Colonic mucosa (tissue), 4 donors: Measurements from ENCODE around the gene YIPF3. TPM values are rescaled to one million over a fixed set of nuclear protein-coding genes. Genes with fewer than 3 reads are reported as not detected.

Experiments
- DNase-seq: peaks from one replicate; pipeline ENCODE4 v3.0.0-alpha.2; 2020
- H3K27ac ChIP-seq: fragments of 200-600 bp; one replicate; pipeline ENCODE4 v1.8.0; 2021
- H3K27me3 ChIP-seq: fragments of 200-600 bp; one replicate; pipeline ENCODE4 v1.8.0; 2021
- H3K36me3 ChIP-seq: fragments of 200-600 bp; one replicate; pipeline ENCODE4 v1.8.0; 2021
- H3K4me1 ChIP-seq: fragments of 200-600 bp; one replicate; pipeline ENCODE4 v1.8.0; 2021; ENCODE audit warnings: mild to moderate bottlenecking
- H3K4me3 ChIP-seq: fragments of 200-600 bp; one replicate; pipeline ENCODE4 v1.8.0; 2021
- H3K9ac ChIP-seq, 2 donors: one replicate each; pipeline ENCODE4 v1.7.0; 2013; ENCODE audit warnings: control low read depth in 2 of 2, low read depth in 2 of 2, low read length in 2 of 2
- H3K9me3 ChIP-seq: fragments of 200-600 bp; one replicate; pipeline ENCODE4 v1.8.0; 2021
- CTCF ChIP-seq: fragments of 200-600 bp; IDR thresholded peaks from one replicate; pipeline ENCODE4 v1.8.0; 2022; ENCODE audit warnings: antibody characterized with exemption, mild to moderate bottlenecking
- intact Hi-C: fragments of 100-400 bp; cut with DNase I; formaldehyde crosslinking; loops from one replicate; pipeline ENCODE4 v1.14.1; 2022
- total RNA-seq, 2 donors: library from RNA; stranded (reverse); fragmentation: NEBNext Ultra II Directional in 1 of 2; extraction: Animal tissue kit (Norgen Biotek cat#: 25700) in 1 of 2; gene quantifications; one replicate each; pipeline ENCODE4 v1.2.1, GENCODE V29; 2021
- donor health status: healthy.
- donor health status: DM: no; HTN: no; CAD: no.
- donor health status: DM: no; HTN: no; CAD: no.

Gene YIPF3
- total RNA-seq, 2 donors from 2014 or later: 121 to 129 TPM

- no peaks in the 10 kb centered on the region for H3K9me3 ChIP-seq
- H3K9ac ChIP-seq: peak overlapping the region; percentile 70 to 74
- no peaks in the 10 kb centered on the region for H3K4me1 ChIP-seq
- H3K27me3 ChIP-seq: no peaks in the 10 kb centered on the region
- no peaks in the 10 kb centered on the region for H3K36me3 ChIP-seq
- intact Hi-C loops: no loop called here
- TF ChIP-seq CTCF: no peak
- H3K27ac ChIP-seq: peak overlapping the region; percentile 72
- H3K4me3 ChIP-seq: peak overlapping the region; percentile 86
- no peak for DNase-seq
These were observed 38.7 kb downstream of the YIPF3 start for GRCh38 chr6:43478008-43478372.

GRCh38 chr6:43477235-43478007 lies 39.3 kb downstream of the YIPF3 start, which contains the start of gene TJAP1:
TJAP1 (plus strand) TSS chr6:43477570; CDS start chr6:43499002, 21,432 bp downstream.
- Histone ChIP-seq H3K4me1 (no peaks in the 10 kb centered on the region), H3K27ac (peak within 1 kb of the TSS; percentile 72), H3K4me3 (peak within 1 kb of the TSS; percentile 86), H3K36me3 (no peaks in the 10 kb centered on the region), H3K9me3 (no peaks in the 10 kb centered on the region), H3K27me3 (no peaks in the 10 kb centered on the region), H3K9ac (peak within 1 kb of the TSS; percentile 70 to 74)
- peak; percentile 98 for DNase-seq
- no peak for TF ChIP-seq CTCF
- intact Hi-C loops: no loop called here

- TF ChIP-seq CTCF: no peak
- Histone ChIP-seq H3K36me3 (no peaks in the 10 kb centered on the region), H3K9me3 (no peaks in the 10 kb centered on the region), H3K27ac (no peak overlapping the region), H3K27me3 (no peaks in the 10 kb centered on the region), H3K4me1 (no peaks in the 10 kb centered on the region), H3K4me3 (peak overlapping the region; percentile 86), H3K9ac (no peak overlapping the region)
- DNase-seq: no peak
- intact Hi-C loops: no loop called here
These were observed 40.0 kb downstream of the YIPF3 start for GRCh38 chr6:43476746-43477145.

- Histone ChIP-seq H3K27me3 (no peaks in the 10 kb centered on the region), H3K27ac (no peak overlapping the region), H3K4me1 (no peaks in the 10 kb centered on the region), H3K36me3 (no peaks in the 10 kb centered on the region), H3K9me3 (no peaks in the 10 kb centered on the region), H3K4me3 (no peak overlapping the region), H3K9ac (no peak overlapping the region)
- TF ChIP-seq CTCF: no peak
- DNase-seq: no peak
- intact Hi-C loops: no loop called here
These were observed 41.2 kb downstream of the YIPF3 start for GRCh38 chr6:43475516-43475915.

- H3K4me3 ChIP-seq: no peak overlapping the region
- no peak overlapping the region for H3K9ac ChIP-seq
- DNase-seq: no peak
- TF ChIP-seq CTCF: no peak
- H3K27me3 ChIP-seq: no peaks in the 10 kb centered on the region
- intact Hi-C loops: no loop called here
- no peaks in the 10 kb centered on the region for H3K9me3 ChIP-seq
- H3K4me1 ChIP-seq: no peaks in the 10 kb centered on the region
- H3K36me3 ChIP-seq: no peaks in the 10 kb centered on the region
- H3K27ac ChIP-seq: no peak overlapping the region
These were observed 44.2 kb downstream of the YIPF3 start for GRCh38 chr6:43472515-43472914.
